ENCODE results near the gene CXCL3.

- no peak for TF ChIP-seq CTCF (IDR thresholded peaks at IDR 0.05 in 2 of 3, conservative IDR thresholded peaks at IDR 0.05 in 1 of 3; ENCODE audit: control insufficient read depth in 2 of 3, extremely low read depth in 1 of 3, insufficient read depth in 1 of 3, low read depth in 3 of 3, low read length in 3 of 3)
- TF ChIP-seq REST (IDR thresholded peaks at IDR 0.05; ENCODE audit: low read depth, low read length): no peak
- TF ChIP-seq ELK1 (IDR thresholded peaks at IDR 0.05; ENCODE audit: low read depth, low read length): no peak
- TF ChIP-seq PAX5 (IDR thresholded peaks at IDR 0.05; ENCODE audit: borderline replicate concordance, low read depth, low read length): no peak
- no peak for TF ChIP-seq POLR2A (IDR thresholded peaks at IDR 0.05; ENCODE audit: low read depth, low read length)
- TF ChIP-seq KDM1A (IDR thresholded peaks at IDR 0.05; ENCODE audit: borderline replicate concordance): no peak
- no peak for TF ChIP-seq SREBF2 (IDR thresholded peaks at IDR 0.05; ENCODE audit: low read length)
- TF ChIP-seq MYC (IDR thresholded peaks at IDR 0.05; ENCODE audit: insufficient read depth, insufficient read length, insufficient replicate concordance, low read length, severe bottlenecking): no peak
Observed at GRCh38 chr4:74039315-74039763, 850 bp upstream of the CXCL3 start.
